GM12892 (cell line): Measurements from ENCODE around the gene CR1.
"Not testable (repeated sequence)": the region's sequence is repeated elsewhere in the genome, so short reads cannot be mapped to it uniquely, and the experiment has no call there.

Source experiments
- DNase-seq: peaks from one replicate; pipeline ENCODE4 v3.0.0; 2011; ENCODE audit not compliant: insufficient read length
- FAIRE-seq: peaks from 2 replicates; lab custom pipeline; 2011; peaks lifted over from hg19 to GRCh38; lab: Jason Lieb, UNC
- POLR2A ChIP-seq: IDR thresholded peaks from 2 replicates; pipeline ENCODE4 v1.6.1; 2011; ENCODE audit warnings: low read depth, low read length, control low read depth
- POLR2AphosphoS5 ChIP-seq: IDR thresholded peaks from 2 replicates; pipeline ENCODE4 v1.6.1; 2011; ENCODE audit warnings: low read depth, low read length, control low read depth
- TAF1 ChIP-seq: IDR thresholded peaks from 2 replicates; pipeline ENCODE4 v1.6.1; 2011; ENCODE audit warnings: low read depth, mild to moderate bottlenecking, control low read depth, low read length, borderline replicate concordance

Gene CR1

DNA sequence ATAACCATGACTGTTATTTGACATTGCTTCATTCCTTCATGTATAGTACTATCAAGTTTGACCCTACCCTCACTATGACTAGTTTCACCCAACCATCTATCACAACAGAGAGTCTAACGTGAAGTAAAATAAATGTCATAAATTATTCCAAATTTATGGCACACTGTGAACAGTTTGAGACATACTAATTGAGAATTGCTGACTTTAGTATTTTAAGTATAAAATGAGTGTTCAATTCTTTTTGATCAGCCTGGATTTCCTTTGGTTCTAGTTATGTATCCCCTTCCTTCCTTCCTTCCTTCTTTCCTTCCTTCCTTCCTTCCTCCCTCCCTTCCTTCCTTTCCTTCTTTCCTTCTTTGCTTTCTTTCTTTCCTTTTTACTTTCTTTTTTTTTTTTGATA lies 14.5 kb downstream of the CR1 start:
- FAIRE-seq (no peak), DNase-seq (no peak)
- no peak for TF ChIP-seq TAF1
- no peak for TF ChIP-seq POLR2AphosphoS5
- TF ChIP-seq POLR2A, result no peak

DNA sequence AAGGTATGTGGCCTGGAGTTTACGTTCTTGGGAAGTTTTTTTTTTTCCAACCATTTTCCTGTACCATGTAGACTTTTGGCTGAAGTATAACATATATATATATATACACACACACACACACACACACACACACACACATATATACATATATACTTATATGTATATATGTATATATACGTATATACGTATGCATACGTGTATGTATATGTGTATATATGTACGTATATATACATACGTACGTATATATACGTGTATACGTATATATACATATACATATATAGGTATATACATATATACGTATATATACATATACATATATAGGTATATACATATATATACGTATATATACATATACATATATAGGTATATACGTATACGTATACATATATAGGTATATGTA lies 18.9 kb downstream of the CR1 start:
- FAIRE-seq (no peak), DNase-seq (no peak)
- TF ChIP-seq POLR2A (no peak), POLR2AphosphoS5 (no peak), TAF1 (no peak)

DNA sequence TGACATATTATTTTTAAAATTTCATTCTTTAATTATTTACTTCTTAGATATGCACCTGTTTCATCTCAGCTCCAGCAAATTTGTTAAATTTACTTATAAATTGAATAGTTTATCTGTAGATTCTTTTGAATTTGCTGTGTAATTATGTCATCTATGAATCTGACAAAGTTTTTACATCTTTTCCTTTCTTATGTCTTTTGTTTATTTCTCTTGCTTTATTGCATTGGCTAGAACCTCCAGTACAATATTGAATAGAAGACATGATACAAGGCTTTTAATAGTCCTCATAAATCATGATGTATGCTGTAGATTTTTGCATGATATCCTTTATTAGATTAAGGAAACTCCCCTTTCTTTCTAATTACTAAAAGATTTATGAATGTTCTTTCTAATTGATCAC lies 20.8 kb downstream of the CR1 start:
- TF ChIP-seq TAF1, result no peak
- TF ChIP-seq POLR2A, result no peak
- no peak for TF ChIP-seq POLR2AphosphoS5
- no peak for FAIRE-seq
- no peak for DNase-seq

DNA sequence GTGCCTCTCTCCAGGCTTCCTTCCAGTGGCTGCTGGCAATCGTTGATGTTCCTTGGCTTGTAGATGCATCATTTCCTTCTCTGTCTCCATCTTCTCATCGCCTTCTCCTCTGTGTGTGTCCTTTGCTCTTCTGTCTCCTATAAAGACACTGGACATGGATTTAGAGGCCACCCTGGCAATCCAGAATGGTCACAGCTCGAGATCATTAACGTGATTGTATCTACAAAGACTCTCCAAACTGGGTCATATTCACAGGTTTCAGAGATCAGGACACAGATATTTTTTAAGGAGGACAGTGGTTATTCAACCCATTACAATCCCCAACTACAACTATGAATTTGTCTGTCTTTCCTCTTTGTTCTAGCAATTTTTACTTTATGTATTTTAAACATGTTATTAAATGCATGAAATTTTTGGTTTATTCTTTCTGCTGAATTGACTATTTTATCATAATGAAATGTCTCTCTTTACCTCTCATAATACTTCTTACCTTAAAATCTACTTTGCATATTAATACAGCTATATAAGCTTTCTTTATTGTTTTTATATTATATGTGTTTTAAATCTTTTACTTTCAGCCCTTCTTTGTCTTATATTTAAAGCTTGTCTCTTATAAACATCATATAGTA lies 22.8 kb downstream of the CR1 start:
- FAIRE-seq (peak; percentile 56), DNase-seq (no peak)
- no peak for TF ChIP-seq POLR2AphosphoS5
- no peak for TF ChIP-seq TAF1
- no peak for TF ChIP-seq POLR2A

DNA sequence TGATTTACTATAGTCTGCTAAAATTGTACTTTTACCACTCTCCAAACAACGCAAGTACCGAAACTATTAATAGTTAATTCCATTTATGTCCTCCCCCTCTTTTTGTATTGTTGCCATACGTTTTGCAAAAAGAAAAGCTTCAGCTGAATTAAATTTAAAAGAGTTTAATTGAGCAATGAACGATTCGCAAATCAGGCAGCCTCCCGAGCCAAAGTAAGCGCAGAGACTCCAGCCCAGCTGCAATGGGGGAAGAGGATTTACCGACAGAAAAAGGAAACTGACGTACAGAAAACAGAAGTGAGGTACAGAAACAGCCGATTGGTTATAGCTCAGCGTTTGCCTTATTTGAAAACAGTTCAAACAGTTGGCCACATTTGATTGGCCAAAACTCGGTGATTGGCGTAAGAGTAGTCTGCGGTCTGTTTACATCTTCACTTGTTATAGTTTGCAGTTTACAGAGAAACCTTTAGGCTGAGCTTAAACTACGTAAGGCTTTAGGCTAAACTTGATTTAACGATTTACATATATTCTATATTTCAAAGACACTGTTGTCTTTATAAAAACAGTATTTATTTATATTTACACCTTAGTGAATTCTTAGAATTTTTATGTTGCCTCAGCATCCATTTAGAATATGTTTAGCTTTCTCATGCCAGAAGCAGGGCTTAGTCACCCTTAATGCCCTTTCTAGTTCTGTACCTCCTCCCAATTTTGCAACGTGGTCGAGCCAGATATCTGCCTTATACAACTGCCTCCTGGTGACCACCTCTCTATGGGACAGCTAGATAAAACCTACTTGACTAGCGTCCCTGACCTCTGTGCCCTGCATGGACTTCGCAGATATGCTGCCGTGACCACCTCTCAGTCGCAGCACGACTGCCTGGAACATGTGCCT lies 23.8 kb downstream of the CR1 start:
- FAIRE-seq (no peak), DNase-seq (no peak)
- no peak for TF ChIP-seq POLR2A
- no peak for TF ChIP-seq TAF1

DNA sequence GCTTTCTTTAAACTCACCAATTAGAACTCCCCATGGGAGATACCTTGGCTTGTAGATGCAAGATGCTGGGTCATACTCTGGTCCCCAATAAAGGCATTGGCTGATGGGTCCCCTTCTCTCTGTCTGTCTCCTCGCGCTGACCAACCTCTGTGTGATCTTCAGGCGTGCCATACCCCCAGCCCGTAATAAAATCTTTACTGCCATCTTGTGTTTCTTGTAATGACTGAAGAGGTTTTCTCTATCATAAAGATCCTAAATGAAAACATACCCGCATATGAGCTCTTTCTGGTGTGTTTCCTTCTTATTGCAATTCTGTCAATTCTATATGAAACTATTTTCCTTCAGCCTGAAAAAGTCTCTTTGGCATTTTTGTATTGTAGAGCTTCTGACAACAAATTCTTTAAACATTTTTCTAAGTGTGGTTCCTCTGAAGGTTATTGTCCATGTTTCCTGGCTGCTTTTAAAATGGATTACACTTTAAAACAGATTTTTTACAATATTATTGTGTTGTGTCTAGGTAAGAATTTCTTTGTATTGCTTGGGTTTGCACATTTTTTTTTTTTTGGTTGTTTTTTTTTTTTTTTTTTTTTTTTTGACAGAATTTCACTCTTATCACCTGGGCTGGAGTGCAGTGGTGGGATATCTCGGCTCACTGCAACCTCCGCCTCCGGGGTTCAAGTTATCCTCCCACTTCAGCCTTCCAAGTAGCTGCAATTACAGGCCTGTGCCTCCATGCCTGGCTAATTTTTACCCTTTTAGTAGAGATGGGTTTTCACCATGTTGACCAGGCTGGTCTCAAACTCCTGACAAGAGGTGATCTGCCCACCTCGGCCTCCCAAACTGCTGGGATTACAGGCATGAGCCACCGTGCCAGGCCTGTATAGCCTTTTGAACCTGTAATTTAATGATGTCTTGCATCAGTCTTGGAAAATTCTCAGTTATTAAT lies 24.7 kb downstream of the CR1 start:
- FAIRE-seq, DNase-seq: not testable (repeated sequence)

DNA sequence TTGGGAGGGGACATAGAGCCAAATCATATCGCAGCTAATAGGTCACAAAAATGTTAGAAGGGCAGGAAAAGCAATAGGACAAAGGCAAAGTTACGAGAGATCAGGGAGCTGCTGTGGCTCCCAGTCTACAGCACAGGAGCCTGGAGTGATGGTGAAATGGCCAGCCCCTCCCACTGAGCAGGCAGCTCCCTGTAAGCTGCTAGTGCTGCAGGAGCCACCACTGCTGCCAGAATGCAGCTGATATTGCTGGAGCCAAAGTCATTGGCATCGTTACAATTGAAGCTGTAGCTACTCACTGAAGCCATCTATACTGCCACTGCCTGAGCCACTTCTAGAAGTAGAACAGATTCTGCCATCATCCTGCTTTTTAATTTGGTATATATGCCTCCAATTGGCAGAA lies 29.3 kb downstream of the CR1 start:
- DNase-seq, FAIRE-seq: not testable (repeated sequence)

DNA sequence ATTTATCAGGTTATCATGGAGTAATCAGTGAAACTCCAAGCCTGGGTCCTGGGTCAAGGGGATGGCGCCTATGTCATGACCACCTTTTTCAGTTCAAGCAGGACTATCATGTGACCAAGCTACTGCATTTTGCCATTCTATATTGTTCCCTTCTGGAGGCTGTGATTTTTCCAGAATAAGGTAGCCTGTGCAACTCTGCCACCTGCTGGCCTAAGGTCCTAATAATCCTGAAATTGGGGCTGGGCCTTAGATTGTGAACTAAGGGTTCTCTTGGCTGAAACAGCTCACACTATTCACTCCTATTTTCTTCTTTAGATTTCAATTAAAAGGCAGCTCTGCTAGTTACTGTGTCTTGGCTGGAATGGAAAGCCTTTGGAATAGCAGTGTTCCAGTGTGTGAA lies 32.4 kb downstream of the CR1 start:
- FAIRE-seq, DNase-seq: not testable (repeated sequence)

DNA sequence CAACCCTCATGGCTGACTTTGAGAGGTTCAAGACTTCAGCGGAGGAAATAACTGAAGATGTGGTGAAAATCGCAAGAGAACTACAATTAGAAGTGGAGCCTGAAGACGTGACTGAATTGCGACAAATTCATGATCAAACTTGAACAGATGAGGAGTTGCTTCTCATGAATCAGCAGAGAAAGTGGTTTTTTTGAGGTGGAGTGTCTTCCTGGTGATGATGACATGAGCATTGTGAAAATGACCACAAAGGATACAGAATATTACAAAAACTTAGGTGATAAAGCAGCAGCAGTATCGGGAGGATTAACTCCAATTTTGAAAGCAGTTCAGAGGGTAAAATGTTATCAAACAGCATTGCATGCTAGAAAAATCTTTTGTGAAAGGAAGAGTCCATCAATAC lies 40.3 kb downstream of the CR1 start:
- FAIRE-seq, DNase-seq: not testable (repeated sequence)

DNA sequence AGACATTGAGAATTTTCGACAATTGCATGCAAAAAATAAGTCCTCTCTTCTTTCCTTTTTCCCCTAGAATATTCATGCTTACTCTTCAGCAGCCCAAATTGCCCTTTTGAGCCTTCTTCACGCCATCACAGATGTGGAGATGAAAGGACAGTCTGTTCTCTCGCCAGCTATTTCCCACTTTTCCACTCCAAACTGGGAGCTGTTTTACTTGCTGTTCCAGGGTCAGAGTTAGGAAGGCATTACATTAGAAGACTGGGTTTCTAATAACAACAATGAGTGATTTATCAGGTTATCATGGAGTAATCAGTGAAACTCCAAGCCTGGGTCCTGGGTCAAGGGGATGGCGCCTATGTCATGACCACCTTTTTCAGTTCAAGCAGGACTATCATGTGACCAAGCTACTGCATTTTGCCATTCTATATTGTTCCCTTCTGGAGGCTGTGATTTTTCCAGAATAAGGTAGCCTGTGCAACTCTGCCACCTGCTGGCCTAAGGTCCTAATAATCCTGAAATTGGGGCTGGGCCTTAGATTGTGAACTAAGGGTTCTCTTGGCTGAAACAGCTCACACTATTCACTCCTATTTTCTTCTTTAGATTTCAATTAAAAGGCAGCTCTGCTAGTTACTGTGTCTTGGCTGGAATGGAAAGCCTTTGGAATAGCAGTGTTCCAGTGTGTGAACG lies 50.9 kb downstream of the CR1 start:
- not testable (repeated sequence) for FAIRE-seq, DNase-seq

DNA sequence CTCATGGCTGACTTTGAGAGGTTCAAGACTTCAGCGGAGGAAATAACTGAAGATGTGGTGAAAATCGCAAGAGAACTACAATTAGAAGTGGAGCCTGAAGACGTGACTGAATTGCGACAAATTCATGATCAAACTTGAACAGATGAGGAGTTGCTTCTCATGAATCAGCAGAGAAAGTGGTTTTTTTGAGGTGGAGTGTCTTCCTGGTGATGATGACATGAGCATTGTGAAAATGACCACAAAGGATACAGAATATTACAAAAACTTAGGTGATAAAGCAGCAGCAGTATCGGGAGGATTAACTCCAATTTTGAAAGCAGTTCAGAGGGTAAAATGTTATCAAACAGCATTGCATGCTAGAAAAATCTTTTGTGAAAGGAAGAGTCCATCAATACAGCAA lies 58.9 kb downstream of the CR1 start:
- FAIRE-seq, DNase-seq: not testable (repeated sequence)
